GM19395 (cell line): ENCODE results near the gene C1QTNF1.

Experiments
- ATAC-seq: cut with Tn5 transposase; IDR thresholded peaks from one replicate; pipeline ENCODE4 v1.9.1; 2021; ENCODE audit warnings: mild to moderate bottlenecking, moderate library complexity; ENCODE audit not compliant: unreplicated experiment

Gene C1QTNF1, protein sequence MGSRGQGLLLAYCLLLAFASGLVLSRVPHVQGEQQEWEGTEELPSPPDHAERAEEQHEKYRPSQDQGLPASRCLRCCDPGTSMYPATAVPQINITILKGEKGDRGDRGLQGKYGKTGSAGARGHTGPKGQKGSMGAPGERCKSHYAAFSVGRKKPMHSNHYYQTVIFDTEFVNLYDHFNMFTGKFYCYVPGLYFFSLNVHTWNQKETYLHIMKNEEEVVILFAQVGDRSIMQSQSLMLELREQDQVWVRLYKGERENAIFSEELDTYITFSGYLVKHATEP

DNA sequence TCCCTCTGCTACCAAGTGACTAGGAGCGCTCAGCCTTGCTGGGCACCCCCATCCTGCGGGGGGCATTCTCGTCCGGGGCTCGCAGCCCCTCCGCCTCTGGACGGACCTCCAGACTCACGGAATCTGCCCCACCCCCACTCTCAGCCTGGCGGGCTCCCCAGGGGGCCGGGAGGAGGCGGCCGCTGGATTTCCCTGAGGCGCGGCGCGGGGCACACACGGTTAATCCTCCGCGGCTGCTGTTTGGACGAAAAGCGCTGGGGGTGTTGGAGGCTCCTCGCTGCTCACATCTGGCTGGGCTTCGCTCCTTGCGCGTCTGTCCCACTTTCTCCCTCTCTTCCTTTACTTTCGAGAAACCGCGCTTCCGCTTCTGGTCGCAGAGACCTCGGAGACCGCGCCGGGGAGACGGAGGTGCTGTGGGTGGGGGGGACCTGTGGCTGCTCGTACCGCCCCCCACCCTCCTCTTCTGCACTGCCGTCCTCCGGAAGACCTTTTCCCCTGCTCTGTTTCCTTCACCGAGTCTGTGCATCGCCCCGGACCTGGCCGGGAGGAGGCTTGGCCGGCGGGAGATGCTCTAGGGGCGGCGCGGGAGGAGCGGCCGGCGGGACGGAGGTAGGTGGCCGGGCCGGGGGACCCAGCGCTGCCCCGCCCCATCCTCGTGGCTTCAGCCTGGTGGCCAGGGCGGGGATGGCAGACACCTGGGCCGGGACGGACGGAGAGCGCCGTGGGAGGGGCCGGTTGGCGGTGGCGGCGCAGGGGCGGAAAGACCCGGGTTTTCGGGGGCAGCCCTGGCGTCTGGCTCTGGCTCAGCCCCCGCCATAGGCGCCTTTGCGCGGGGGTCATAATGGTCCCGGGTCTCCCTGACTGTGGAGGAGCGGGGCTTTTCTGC is at the start of gene C1QTNF1:
Gene C1QTNF1, plus strand, starts transcription at position 284 of the 886 bp plus-strand sequence. CDS start 19,800 bp downstream, outside the sequence.
- ATAC-seq = no peak

DNA sequence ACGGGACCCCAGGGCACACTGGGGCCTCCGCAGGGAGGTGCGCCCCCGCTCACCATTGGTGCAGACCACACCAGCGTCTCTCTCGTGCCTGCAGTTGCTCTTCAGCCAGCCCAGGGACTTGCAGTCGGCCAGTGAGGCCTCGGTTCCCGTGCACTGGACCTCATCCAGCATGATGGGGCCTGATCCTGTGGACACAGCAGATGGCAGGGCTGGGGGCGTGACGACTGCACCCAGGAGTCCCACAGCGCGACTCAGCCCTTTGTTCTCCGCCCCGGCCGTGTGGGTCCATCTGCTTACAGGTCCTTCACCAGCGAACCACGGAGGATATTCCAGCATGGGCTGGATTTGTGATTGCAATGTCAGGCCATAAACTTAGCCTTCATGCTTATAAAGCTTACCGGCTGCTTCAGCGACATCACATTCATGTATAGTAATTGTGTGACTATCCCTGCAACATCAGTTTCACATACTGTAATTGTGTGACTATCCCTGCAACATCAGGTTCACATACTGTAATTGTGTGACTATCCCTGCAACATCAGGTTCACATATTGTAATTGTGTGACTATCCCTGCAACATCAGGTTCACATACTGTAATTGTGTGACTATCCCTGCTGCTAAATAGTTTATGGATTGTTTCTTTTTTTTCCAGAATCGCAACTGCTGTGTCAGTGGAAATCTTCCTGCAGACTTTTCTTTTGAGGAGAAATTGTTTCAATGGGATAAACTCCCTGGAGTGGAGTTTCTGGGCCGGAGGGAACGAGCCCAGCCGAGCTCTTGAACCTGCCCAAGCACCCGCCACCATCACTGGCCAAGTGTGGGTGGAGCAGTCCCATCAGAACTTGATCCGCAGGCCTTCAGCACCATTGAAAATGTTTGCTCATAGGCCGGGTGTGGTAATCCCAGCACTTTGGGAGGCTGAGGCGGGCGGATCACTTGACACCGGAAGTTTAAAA is 49.1 kb upstream of the C1QTNF1 start:
- no peak for ATAC-seq

DNA sequence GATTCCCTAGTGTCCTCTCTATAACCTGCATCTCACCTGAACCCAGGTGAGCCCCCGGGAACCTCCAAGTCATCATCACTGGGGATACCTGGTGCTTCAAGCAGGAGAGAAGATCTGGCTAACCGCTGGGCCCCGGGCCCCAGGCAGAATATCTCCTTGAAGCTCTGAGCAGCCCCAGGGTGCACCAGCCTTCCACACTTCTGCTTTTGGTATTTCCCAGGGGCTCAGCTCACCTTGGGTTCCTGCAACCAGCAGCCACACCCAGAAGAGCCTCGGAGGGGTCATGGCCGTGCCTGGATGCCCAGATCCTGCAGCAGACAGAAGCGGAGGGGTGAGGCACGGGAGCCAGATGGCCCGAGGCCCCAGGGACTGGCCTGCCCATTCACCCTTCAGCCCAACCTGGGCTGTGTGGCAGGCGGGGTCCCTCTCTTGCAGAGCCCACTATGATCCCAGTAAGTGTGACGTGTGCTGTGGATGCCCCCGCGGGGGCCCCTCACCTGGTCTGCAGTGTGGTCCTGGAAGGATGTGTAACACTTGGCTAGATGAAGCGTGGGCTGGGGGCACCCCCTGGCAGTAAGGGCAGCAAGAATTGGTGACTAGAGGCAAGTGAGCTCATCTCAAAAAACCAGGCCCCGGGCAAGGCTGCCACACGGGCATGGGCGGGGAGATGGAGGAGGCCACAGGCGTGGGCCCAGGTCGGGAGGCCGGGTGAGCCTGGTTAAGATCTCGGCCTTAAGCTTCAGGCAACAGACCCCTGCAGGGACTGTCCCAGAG is 46.9 kb upstream of the C1QTNF1 start:
- no peak for ATAC-seq

DNA sequence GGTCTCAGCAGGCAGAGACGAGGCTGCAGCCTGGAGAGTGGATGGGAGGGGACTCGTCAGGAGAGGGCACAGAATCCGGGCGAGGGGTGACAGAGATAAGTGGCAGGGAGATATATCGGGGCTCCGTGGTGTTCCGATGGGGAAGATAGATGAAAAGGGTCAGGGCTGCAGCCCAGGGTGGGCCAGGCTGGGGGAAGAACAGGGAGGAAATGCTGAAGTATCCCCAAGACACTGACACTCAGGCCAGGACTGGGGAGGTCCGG is 46.4 kb upstream of the C1QTNF1 start:
- ATAC-seq = no peak

DNA sequence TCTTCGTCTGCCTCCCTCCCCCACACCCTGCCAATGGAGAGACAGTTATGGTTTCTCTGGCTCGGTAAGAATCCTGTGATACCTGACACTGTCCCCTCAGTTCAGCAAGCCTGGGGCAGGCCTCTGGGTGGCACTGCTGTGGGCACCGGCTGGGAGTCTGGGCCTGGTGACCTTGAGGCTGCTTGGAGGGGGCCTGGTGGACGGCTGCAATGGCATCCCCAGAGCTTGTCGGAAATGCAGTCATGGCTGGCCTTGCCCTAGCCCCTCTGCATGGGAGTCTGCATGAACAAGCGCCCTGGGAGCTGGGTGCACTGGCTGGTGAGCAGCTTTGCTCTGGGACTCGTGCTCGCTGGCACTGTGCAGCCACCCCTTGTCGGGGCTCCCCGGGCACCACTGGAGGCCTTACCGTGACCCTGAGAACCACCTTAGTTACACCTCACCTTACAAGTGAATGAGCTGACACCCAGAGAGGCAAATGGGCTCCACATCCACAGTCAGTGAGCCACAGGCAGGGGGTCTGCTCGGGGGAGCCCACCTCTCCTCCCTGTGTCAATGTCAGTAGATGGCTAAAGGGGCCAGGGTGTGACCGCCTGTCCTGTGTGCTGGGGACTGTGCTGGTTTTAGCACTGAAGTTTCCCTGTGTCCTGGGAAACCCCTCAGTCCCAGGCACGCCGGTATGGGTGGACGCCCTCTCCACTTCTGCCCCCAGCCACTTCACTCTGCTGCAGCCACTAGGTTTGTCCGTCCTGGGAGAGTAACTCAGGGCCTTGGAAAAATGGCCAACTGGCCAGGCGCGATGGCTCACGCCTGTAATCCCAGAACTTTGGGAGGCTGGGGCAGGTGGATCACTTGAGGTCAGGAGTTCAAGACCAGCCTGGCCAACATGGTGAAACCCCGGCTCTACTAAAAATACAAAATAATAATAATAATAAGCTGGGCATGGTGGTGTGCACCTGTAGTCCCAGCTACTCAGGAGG is 45.7 kb upstream of the C1QTNF1 start:
- ATAC-seq = no peak

DNA sequence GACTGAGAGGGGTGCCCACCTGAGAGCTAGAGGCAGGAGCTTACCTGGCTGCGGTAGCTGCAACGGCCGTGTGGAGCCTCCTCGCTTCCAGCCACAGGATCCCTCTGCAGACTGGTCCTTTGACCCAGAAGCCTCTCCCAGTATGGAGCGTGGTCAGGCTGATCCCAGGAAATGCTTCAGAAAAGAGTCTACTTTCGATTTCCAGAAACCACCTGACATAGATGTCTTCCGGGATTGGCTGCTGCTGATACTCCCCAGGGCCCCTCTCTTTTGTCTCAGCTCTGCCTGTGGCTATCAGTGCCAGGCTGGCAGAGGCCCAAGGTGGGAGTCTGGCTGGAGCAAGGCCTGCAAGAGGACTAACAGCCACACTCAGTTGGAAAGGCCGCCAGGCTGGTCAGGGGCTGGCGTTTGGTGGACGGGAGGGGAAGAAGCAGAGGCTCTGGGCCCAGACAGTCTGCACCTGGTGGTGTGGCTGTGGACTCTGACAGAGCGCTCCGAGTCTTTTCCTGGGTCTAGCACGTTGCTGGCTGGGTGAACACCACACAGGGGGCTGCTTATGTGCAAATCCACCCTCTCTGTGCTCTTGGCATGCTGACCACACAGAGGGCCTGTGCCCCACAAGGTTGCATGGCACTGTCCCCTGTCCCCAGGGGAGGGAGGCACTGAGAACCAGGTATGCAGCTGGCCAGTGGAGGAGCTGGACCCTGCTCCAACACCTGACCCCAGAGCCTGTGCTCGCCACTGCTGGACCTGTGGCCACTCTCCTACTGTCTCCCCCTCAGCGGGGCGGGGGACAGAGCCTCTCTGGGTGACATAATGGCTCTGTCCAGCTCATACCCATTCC is 44.0 kb upstream of the C1QTNF1 start, which contains the start of gene LGALS3BP:
Gene LGALS3BP, minus strand, starts transcription at position 144 of the 844 bp plus-strand sequence. CDS start 2,732 bp downstream, outside the sequence.
- no peak for ATAC-seq

DNA sequence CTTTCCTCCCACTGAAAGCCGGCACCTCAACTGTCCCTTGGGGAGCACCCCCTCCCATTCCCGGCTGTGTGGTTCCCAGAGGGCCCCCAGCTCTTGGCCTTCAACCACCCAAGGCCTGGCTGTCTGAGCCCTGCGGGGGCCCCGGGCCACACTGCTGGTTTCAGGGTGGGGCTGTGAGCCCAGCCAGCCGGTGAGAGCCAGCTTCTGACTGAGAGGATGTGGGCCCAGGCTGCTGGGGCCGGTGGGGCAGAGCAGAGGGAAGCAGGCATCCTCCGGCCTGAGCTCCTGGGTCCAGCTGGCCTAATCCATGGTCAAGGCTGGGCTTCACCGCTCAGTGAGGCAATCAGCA is 43.4 kb upstream of the C1QTNF1 start:
- no peak for ATAC-seq

DNA sequence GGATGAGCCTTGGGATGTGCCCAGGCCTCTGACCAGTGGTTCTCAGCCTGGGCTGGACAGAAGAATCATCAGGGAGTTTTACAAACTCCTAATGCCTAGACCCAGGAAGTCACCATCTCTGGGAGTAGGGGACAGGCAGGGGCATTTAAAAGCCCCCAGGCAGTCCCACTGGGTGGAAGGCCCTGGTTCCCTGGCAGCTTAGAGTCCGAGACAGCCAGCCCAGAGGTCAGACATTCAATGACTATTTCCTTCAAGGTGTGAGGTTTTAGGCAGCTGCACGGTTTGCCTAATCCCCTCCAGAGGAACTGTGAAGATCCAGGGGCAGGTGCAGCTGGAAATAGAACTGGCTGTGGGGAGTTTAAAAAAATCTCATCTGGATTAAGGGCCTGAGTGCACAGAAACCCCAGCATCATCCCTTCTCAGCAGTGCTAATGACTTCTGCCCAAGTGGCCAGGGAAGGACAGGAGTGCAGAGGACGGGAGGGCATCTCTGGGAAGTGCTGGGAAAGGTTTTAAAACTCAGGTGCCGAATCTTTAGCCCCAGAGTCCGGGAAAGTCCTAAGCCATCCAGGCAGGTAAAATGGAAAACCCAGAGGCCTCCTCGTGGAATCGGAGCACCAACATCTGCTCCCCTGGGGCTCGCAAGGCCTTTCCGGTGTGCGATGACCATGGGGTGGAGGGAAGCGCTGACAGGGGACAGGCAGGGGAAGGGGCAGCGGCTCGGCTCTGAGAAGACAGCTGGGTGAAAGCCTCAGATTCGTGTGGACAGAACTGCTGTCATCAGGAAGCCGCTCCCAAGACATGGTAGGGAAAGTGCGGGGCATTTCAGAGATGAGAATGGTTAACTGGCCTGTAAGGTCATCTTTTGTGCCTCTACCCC is 42.7 kb upstream of the C1QTNF1 start:
- no peak for ATAC-seq

DNA sequence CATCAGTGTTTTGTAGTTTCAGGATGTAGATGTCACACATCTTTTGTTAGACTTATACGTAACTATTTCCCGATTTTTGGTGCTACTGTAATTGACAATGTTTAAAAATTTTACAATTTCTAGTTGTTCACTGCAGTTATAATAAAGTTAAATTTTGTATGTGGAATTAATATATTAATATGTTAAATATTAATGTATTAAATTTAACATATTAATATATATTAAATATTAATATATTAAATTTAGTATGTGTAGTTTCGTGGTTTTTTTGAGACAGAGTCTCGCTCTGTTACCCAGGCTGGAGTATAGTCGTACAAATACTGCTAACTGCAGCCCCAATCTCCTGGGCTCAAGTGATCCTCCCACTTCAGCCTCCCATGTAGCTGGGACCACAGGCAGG is 38.6 kb upstream of the C1QTNF1 start:
- no peak for ATAC-seq

DNA sequence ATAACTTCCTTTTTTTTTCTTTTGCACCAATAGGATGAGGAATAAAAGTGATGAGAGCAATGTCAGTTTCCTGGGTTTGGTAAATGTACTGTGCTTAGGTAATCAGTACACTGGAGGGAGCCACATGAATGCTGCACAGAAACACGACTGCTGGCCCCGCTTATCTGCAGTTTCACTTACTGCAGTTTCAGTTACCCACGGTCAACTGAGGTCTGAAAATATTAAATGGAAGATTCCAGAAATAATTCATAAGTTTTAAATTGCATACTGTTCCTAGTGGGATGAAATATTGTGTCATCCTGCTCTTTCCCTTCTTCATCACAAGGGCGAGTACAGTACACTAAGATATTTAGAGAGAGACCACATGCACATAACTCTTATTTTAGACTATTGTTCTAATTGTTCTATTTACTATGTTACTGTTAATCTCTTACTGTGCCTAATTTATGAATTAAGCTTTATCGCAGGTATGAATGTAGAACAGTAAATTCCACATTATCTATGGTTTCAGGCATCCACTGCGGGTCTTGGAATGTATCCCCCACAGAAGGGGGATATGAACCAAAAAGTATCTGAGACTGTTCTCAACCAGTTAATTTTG is 37.8 kb upstream of the C1QTNF1 start:
- no peak for ATAC-seq

DNA sequence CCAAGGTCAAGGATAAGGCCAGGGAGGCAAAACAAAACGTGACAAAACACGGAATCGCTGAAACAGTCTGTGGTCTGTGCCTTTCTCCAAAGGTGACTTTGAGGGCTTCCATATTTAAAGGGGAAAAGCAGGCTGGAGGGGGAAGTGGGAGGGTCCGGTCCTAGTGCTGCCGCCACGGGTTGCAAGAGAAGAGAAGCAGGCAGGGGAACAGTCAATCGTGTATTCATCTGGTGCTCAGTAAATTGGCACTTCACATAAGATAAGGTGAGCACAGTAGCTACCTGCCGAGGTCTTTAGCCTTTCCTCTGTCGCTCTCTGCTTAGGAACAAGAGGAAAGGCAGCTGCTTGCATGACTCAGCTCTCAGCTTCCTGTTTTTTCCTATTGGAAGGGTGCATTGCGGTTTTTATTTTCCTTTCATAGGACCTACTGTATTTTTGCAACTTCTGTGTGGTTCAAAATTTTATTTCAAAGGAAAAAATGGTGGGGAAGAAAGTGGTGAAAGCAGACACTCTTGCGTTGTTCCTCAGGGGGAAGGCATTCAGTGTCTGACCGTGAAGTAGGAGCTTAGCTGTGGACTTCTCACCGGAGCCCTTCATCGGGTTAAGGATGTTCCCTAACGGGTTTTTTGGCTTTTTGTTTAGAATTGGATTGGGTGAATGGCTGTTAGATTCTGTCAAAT is 37.2 kb upstream of the C1QTNF1 start:
- no peak for ATAC-seq

DNA sequence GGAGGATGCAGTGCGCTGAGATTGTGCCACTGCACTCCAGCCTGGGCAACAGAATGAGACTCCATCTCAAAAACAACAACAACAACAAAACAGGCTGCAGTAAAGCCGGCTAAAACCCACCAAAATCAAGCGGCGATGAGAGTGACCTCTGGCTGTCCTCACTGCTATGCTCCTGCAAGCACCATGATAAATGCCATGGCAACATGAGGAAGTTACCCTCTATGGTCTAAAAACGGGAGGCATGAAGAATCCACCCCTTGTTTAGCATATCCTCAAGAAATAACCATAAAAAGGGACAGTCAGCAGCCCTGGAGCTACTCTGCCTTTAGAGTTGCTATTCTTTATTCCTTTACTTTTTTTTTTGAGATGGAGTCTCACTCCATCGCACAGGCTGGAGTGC is 35.8 kb upstream of the C1QTNF1 start:
- no peak for ATAC-seq

DNA sequence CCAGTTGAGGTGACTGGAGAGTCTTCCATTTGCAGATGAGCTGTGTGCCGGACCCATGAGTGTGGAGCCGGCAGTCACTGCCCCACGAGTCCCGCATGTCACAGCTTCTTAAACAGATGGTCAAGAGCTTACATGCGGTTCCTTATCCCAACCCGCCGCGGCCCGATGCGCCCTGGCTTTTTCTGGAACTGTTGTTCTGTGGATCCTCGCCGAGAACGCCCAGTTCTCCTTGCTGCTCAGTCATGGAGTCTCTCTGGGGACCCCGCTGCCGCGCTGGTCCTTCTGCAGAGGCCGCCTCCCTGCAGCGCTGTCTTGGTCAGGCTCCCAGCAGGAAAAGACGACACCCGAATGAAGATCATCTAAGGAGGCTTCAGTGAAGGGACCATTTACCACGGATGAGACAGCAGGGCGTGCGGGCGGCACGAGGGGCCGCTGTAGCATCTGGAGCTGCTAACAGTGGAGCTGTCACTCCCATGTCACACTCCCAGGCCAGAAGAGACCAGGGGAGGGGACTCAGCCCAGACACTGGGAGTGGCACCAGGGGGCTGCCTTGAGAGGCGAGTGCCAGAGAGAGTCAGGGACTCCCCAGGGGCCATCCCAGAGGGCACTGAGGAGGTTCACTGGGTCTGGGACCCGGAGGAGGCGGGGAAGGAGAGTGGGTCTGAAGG is 33.5 kb upstream of the C1QTNF1 start:
- ATAC-seq = no peak

DNA sequence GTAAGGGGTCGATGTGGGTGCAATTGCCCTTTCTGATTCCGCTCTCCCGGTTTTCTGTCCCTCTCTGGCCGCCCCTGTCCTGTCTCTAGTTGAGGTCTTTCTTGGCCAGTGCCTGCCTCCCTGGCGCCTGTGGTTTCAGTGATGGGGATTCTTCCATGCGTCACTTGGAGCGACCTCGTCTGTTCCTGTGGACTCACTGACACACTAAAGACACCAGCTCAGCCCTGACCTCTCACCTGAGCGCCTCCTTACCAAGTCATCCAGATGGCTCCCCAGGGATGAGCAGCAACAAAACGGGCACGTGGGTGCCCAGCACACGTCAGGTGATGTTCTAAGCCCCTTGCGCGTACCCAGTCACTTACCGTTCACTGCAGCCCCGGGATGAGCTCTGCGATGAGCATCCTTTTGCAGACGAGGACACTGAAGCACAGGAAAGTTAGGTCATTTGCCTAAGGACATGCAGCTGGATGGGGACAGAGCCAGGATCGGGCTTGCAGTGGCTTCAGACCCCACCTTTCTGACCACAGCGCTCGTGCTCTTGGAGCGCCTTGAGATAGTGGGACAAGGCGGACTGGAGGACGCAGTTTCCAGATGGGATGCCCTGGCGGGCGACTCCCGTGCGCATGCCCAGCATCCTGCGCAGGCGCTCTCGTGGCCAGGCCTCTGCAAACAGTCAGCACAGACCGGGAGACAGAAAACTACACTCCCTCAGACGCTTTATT is 32.8 kb upstream of the C1QTNF1 start:
- no peak for ATAC-seq

DNA sequence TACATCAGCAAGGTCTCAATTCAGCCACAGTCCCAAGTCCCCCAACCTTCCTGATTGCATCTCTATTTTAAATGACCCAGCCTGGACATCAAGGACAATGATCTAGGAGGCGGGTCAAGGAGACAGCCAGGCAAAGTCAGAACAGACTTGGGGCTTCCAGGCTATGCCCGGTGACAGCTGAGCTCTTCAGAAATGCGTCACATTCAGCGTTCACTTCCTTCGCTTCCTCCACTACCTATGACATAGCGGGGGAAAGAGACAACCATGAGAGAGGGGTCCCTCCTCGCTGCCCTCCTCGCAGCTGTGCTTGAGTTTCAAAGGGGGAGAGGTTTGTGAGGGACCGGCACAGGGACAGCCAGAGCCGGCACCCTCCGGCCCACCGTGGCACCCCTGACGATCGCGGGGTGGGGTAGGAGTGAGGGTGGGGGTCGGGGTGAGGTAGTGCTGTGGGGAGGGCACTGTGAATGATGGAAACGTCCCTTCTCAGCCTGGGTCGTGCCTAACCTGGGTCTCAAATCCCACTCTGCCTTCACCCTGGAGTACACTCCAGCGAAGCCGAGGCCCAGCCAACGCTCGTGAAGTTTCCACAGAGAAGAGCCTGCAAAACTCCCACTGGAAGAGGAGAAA is 31.9 kb upstream of the C1QTNF1 start:
- no peak for ATAC-seq
